Small intestine (tissue), 7 donors: ENCODE data around the gene SSH2. TPM values are rescaled to one million over a fixed set of nuclear protein-coding genes. Genes with fewer than 3 reads are reported as not detected.

Experiments
- DNase-seq, 2 donors: peaks; one replicate each; pipeline versions ENCODE4 v3.0.0 to v3.0.0-alpha.2; 2013
- FAIRE-seq: peaks from 2 replicates; lab custom pipeline; 2012; peaks lifted over from hg19 to GRCh38; lab: Jason Lieb, UNC
- H3K27ac ChIP-seq, 3 donors: one replicate each; pipeline ENCODE4 v1.5.1; 2013; ENCODE audit warnings: low read length in 2 of 3, mild to moderate bottlenecking in 2 of 3, control low read depth in 1 of 3, inconsistent platforms in 1 of 3, low read depth in 1 of 3, moderate library complexity in 1 of 3
- H3K27me3 ChIP-seq, 3 donors: one replicate each; pipeline ENCODE4 v1.6.1; 2013; ENCODE audit warnings: low read length in 3 of 3, inconsistent platforms in 1 of 3; ENCODE audit not compliant: control insufficient read depth in 3 of 3, insufficient read depth in 3 of 3
- H3K36me3 ChIP-seq, 3 donors: one replicate each; pipeline ENCODE4 v1.6.1; 2013; ENCODE audit warnings: low read length in 3 of 3, inconsistent platforms in 1 of 3, low read depth in 1 of 3, mild to moderate bottlenecking in 1 of 3, moderate library complexity in 1 of 3; ENCODE audit not compliant: control insufficient read depth in 3 of 3, insufficient read depth in 2 of 3
- H3K4me1 ChIP-seq, 3 donors: one replicate each; pipeline ENCODE4 v1.6.1; 2013; ENCODE audit warnings: low read length in 2 of 3, inconsistent platforms in 1 of 3, low read depth in 1 of 3, mild to moderate bottlenecking in 1 of 3, moderate library complexity in 1 of 3; ENCODE audit not compliant: control insufficient read depth in 3 of 3, insufficient read depth in 2 of 3
- H3K4me3 ChIP-seq, 3 donors: one replicate each; pipeline ENCODE4 v1.5.1; 2013; ENCODE audit warnings: low read length in 3 of 3, control low read depth in 1 of 3, inconsistent platforms in 1 of 3, low read depth in 1 of 3, mild to moderate bottlenecking in 1 of 3, moderate library complexity in 1 of 3
- H3K9me3 ChIP-seq, 2 donors: one replicate each; pipeline ENCODE4 v1.6.1; 2013; ENCODE audit warnings: low read depth in 1 of 2, low read length in 1 of 2; ENCODE audit not compliant: control insufficient read depth in 2 of 2, insufficient read depth in 1 of 2
- WGBS, 3 donors: extraction: QIAGEN DNeasy Blood & Tissue Kit; methylation state at CpG; one replicate each; pipeline ENCODE4 v1.1.7; 2013; 5-methylcytosine and 5-hydroxymethylcytosine counted together
- polyA plus RNA-seq, 4 donors: library from polyadenylated mRNA; stranded (reverse) in 3 of 4; unstranded in 1 of 4; fragments of 200-250 nt in 3 of 4; fragments of 120-200 nt in 1 of 4; gene quantifications; one replicate each; pipeline versions ENCODE4 v1.2.1 to v1.2.3, GENCODE V29; 2013
- donor health status: healthy with polysubstance abuse.
- donor health status: control.
- donor health status: control.
- donor health status: Bipolar disorder and iron deficiency.
- donor health status: healthy.

The SSH2 gene
- polyA plus RNA-seq, 4 donors: 11.6 to 18.9 (median 13.6) TPM

DNA sequence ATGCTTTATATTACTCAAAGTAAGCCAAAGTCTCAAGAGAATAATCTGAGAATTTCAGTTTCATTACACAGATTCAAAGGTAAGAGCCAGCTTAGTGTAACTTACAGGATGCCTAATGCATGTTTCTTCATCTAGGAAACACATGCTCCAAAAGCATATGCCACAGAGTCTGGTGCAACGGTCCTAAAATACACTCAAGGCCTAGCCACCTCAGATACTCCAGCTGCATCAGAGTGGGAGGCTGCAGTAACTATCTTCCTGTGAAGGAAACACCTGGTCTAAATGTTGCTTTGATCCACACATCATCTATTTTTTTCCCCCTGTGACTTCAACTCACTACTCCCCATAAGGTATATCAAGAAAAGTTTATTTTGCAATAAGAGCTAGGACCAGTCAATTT lies 255.7 kb downstream of the SSH2 start:
- H3K27ac ChIP-seq: no peak overlapping the region

DNA sequence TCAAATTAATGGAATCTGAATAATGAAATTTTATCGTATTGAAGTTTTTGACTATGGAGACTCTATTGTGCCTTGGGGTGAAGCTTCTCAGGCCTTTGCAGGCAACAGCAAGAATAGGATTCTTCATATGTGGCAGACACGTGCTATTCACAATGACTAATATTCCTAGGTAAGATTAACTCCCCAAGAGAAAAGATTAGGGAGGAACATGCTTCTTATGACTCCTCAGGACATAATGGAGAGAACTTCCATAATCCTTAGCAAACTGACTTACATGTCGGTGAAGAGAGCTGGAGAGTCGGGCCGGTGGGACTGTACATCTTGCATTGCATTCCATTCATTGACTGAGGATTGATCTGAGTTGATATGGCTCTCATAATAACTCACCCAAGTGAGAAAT lies 258.4 kb downstream of the SSH2 start:
- Histone ChIP-seq H3K27me3 (no peaks in the 10 kb centered on the region), H3K4me3 (no peak overlapping the region), H3K9me3 (no peaks in the 10 kb centered on the region), H3K36me3 (peaks cover 3 to 32% (median 19%) of the 10 kb centered on the region in 3 donors), H3K27ac (no peak overlapping the region), H3K4me1 (no peaks in the 10 kb centered on the region)
- DNase-seq (no peak), FAIRE-seq (no peak)
- 94 to 96% (median 96%) methylated on average over 5 of the region's 5 CpGs for WGBS, 3 donors

More for the DNA sequence above, 255.7 kb downstream of the SSH2 start:
- FAIRE-seq (no peak), DNase-seq (no peak)
- WGBS, 3 donors: 51 to 87% (median 71%) methylated on average over 1 of the region's 1 CpG
- H3K4me1 ChIP-seq: peaks cover 0 to 3% (median 0%) of the 10 kb centered on the region in 3 donors
- H3K9me3 ChIP-seq: no peaks in the 10 kb centered on the region
- no peak overlapping the region for H3K4me3 ChIP-seq
- no peaks in the 10 kb centered on the region for H3K27me3 ChIP-seq
- peaks cover 3 to 20% (median 14%) of the 10 kb centered on the region in 3 donors for H3K36me3 ChIP-seq

GRCh38 chr17:29669266-29669665 lies 260.8 kb downstream of the SSH2 start:
- DNase-seq (no peak), FAIRE-seq (no peak)
- peaks cover 0 to 5% of the 10 kb centered on the region in 2 donors for H3K9me3 ChIP-seq
- H3K4me3 ChIP-seq: no peak overlapping the region
- H3K4me1 ChIP-seq: peaks cover 0 to 17% (median 3%) of the 10 kb centered on the region in 3 donors
- H3K27ac ChIP-seq: no peak overlapping the region
- no peaks in the 10 kb centered on the region for H3K27me3 ChIP-seq
- H3K36me3 ChIP-seq: peaks cover 6 to 35% (median 20%) of the 10 kb centered on the region in 3 donors

GRCh38 chr17:29667969-29668368 lies 262.1 kb downstream of the SSH2 start:
- FAIRE-seq (no peak), DNase-seq (no peak)
- Histone ChIP-seq H3K36me3 (peaks cover 6 to 31% (median 19%) of the 10 kb centered on the region in 3 donors), H3K27ac (no peak overlapping the region), H3K27me3 (no peaks in the 10 kb centered on the region), H3K4me3 (no peak overlapping the region), H3K9me3 (peaks cover 0 to 5% of the 10 kb centered on the region in 2 donors), H3K4me1 (peaks cover 0 to 21% (median 3%) of the 10 kb centered on the region in 3 donors)

GRCh38 chr17:29665481-29665810 lies 264.6 kb downstream of the SSH2 start:
- peaks cover 0 to 33% (median 3%) of the 10 kb centered on the region in 3 donors for H3K4me1 ChIP-seq
- 6 to 17% (median 11%) methylated on average over 1 of the region's 1 CpG for WGBS, 3 donors
- peaks cover 3 to 22% (median 12%) of the 10 kb centered on the region in 3 donors for H3K36me3 ChIP-seq
- H3K4me3 ChIP-seq: no peak overlapping the region
- peak overlapping the region in 1 of 3 donors; percentile 39 for H3K27ac ChIP-seq
- no peaks in the 10 kb centered on the region for H3K27me3 ChIP-seq
- no peak for DNase-seq
- H3K9me3 ChIP-seq: peaks cover 0 to 5% of the 10 kb centered on the region in 2 donors
- no peak for FAIRE-seq

GRCh38 chr17:29664743-29665480 lies 265.1 kb downstream of the SSH2 start:
- peak; percentile 30 to 68 for DNase-seq
- no peak for FAIRE-seq

DNA sequence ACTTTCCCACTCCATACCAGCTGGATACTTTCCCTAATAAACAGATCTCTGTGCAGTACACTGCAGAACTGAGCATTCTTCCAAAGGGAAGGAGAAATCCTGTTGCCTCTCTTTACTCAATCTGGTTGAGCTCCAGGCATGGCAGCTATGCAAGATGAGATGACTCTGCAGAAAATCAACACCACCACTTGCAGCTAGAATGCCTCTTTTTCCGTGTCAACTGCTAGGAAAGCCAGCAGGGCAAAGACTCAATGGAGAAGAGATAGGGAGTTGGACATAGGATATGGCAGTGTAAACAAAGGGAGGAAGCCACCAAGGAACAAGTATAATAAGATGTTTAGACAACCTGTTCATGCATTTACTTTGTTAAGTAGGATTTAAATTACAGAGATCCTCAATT lies 266.9 kb downstream of the SSH2 start:
- Histone ChIP-seq H3K36me3 (peaks cover 3 to 22% (median 12%) of the 10 kb centered on the region in 3 donors), H3K9me3 (peaks cover 0 to 5% of the 10 kb centered on the region in 2 donors), H3K4me1 (peaks cover 0 to 33% (median 3%) of the 10 kb centered on the region in 3 donors), H3K27ac (peak overlapping the region in 1 of 3 donors; percentile 3), H3K4me3 (no peak overlapping the region), H3K27me3 (no peaks in the 10 kb centered on the region)
- DNase-seq (no peak), FAIRE-seq (no peak)
- WGBS, 3 donors: 51 to 82% (median 78%) methylated on average over 1 of the region's 1 CpG

More at GRCh38 chr17:29664743-29665480, 265.1 kb downstream of the SSH2 start:
- Histone ChIP-seq H3K4me3 (no peak overlapping the region), H3K4me1 (peaks cover 0 to 33% (median 3%) of the 10 kb centered on the region in 3 donors), H3K27me3 (no peaks in the 10 kb centered on the region), H3K9me3 (peaks cover 0 to 5% of the 10 kb centered on the region in 2 donors), H3K36me3 (peaks cover 3 to 24% (median 12%) of the 10 kb centered on the region in 3 donors), H3K27ac (peak overlapping the region in 1 of 3 donors; percentile 39)
- 20 to 38% (median 28%) methylated on average over 2 of the region's 2 CpGs for WGBS, 3 donors

- Histone ChIP-seq H3K4me1 (peaks cover 0 to 33% (median 3%) of the 10 kb centered on the region in 3 donors), H3K36me3 (peaks cover 0 to 18% (median 4%) of the 10 kb centered on the region in 3 donors), H3K27ac (no peak overlapping the region), H3K9me3 (peaks cover 0 to 4% of the 10 kb centered on the region in 2 donors), H3K27me3 (no peaks in the 10 kb centered on the region), H3K4me3 (no peak overlapping the region)
- DNase-seq (no peak), FAIRE-seq (no peak)
- 59 to 75% (median 68%) methylated on average over 2 of the region's 2 CpGs for whole genome bisulfite sequencing, 3 donors
Observed at GRCh38 chr17:29661213-29661612, 268.8 kb downstream of the SSH2 start.
